ENCODE data around the gene CTU2.

CTU2 gene

GRCh38 chr16:88730632-88731607, 24.6 kb downstream of the CTU2 start:
- no peaks in the 10 kb centered on the region for H3K9me3 ChIP-seq (ENCODE audit: control insufficient read depth, low read depth, low read length)
- H3K27me3 ChIP-seq (ENCODE audit: control insufficient read depth, insufficient read depth, low read length) = no peaks in the 10 kb centered on the region
- no peak overlapping the region for H3K9ac ChIP-seq (ENCODE audit: low read length)
- H3K4me3 ChIP-seq (ENCODE audit: low read length) = no peak overlapping the region
- H3K27ac ChIP-seq (ENCODE audit: low read length) = no peak overlapping the region
- H3K36me3 ChIP-seq (ENCODE audit: control insufficient read depth, low read depth, low read length) = peaks cover 6% of the 10 kb centered on the region
- no peaks in the 10 kb centered on the region for H3K4me1 ChIP-seq (ENCODE audit: control insufficient read depth, low read depth, low read length)

- H3K4me3 ChIP-seq (ENCODE audit: low read length) = no peak overlapping the region
- H3K9ac ChIP-seq (ENCODE audit: low read length) = no peak overlapping the region
- H3K9me3 ChIP-seq (ENCODE audit: control insufficient read depth, low read depth, low read length) = no peaks in the 10 kb centered on the region
- no peaks in the 10 kb centered on the region for H3K27me3 ChIP-seq (ENCODE audit: control insufficient read depth, insufficient read depth, low read length)
- no peaks in the 10 kb centered on the region for H3K4me1 ChIP-seq (ENCODE audit: control insufficient read depth, low read depth, low read length)
- H3K27ac ChIP-seq (ENCODE audit: low read length) = no peak overlapping the region
- peaks cover 6% of the 10 kb centered on the region for H3K36me3 ChIP-seq (ENCODE audit: control insufficient read depth, low read depth, low read length)
Observed at GRCh38 chr16:88731699-88732098, 25.4 kb downstream of the CTU2 start.

- Histone ChIP-seq H3K4me3 (ENCODE audit: low read length) (no peak overlapping the region), H3K27ac (ENCODE audit: low read length) (no peak overlapping the region), H3K36me3 (ENCODE audit: control insufficient read depth, low read depth, low read length) (peaks cover 6% of the 10 kb centered on the region), H3K4me1 (ENCODE audit: control insufficient read depth, low read depth, low read length) (no peaks in the 10 kb centered on the region), H3K9ac (ENCODE audit: low read length) (no peak overlapping the region), H3K27me3 (ENCODE audit: control insufficient read depth, insufficient read depth, low read length) (no peaks in the 10 kb centered on the region), H3K9me3 (ENCODE audit: control insufficient read depth, low read depth, low read length) (no peaks in the 10 kb centered on the region)
Observed at GRCh38 chr16:88732172-88732960, 26.1 kb downstream of the CTU2 start.

- H3K4me3 ChIP-seq (ENCODE audit: low read length) = no peak overlapping the region
- no peaks in the 10 kb centered on the region for H3K27me3 ChIP-seq (ENCODE audit: control insufficient read depth, insufficient read depth, low read length)
- no peaks in the 10 kb centered on the region for H3K4me1 ChIP-seq (ENCODE audit: control insufficient read depth, low read depth, low read length)
- H3K27ac ChIP-seq (ENCODE audit: low read length) = no peak overlapping the region
- H3K36me3 ChIP-seq (ENCODE audit: control insufficient read depth, low read depth, low read length) = peaks cover 6% of the 10 kb centered on the region
- H3K9ac ChIP-seq (ENCODE audit: low read length) = no peak overlapping the region
- H3K9me3 ChIP-seq (ENCODE audit: control insufficient read depth, low read depth, low read length) = no peaks in the 10 kb centered on the region
Observed at GRCh38 chr16:88732961-88733294, 26.6 kb downstream of the CTU2 start.

- Histone ChIP-seq H3K27me3 (ENCODE audit: control insufficient read depth, insufficient read depth, low read length) (no peaks in the 10 kb centered on the region), H3K4me1 (ENCODE audit: control insufficient read depth, low read depth, low read length) (no peaks in the 10 kb centered on the region), H3K27ac (ENCODE audit: low read length) (no peak overlapping the region), H3K9ac (ENCODE audit: low read length) (no peak overlapping the region), H3K36me3 (ENCODE audit: control insufficient read depth, low read depth, low read length) (peaks cover 6% of the 10 kb centered on the region), H3K9me3 (ENCODE audit: control insufficient read depth, low read depth, low read length) (no peaks in the 10 kb centered on the region), H3K4me3 (ENCODE audit: low read length) (no peak overlapping the region)
Observed at GRCh38 chr16:88733630-88734360, 27.5 kb downstream of the CTU2 start.

DNA sequence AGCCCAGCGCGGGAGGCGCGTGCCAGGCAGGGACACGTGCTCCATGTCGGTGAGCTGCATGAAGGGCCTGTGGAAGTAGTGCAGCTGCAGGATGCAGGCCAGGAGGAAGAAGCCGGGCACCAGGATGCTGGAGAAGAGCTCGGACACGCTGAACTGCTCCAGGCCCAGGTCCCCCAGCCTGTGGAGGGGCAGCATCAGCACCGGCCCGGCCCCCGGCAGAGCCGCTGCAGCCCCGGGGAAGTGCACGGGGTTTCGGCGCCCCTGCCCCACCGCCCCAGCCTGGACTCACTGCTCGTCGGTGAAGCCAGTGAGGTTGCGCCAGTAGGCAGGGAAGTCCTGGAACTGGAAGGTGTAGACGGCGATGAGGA, 28.0 kb downstream of the CTU2 start:
- Histone ChIP-seq H3K27ac (ENCODE audit: low read length) (no peak overlapping the region), H3K9me3 (ENCODE audit: control insufficient read depth, low read depth, low read length) (no peaks in the 10 kb centered on the region), H3K27me3 (ENCODE audit: control insufficient read depth, insufficient read depth, low read length) (no peaks in the 10 kb centered on the region), H3K36me3 (ENCODE audit: control insufficient read depth, low read depth, low read length) (peaks cover 6% of the 10 kb centered on the region), H3K4me3 (ENCODE audit: low read length) (no peak overlapping the region), H3K4me1 (ENCODE audit: control insufficient read depth, low read depth, low read length) (no peaks in the 10 kb centered on the region), H3K9ac (ENCODE audit: low read length) (no peak overlapping the region)

DNA sequence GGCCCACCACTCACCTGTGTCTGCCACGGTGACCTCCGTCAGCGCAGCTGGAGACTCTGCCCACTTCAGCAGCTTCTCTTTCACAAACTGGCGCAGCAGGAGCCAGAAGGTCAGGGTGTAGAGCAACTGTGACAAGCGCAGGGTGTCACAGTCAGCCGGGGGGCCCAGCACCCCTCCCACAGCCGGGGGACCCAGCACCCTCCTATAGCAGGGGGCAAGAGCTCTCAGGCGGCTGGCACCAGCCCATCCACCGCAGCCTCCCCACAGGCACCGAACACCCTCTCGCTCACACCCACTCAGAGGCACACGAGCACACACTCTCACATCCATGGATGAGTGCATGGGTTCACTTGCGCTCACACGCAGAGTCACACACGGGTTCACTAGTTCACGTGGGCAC, 28.8 kb downstream of the CTU2 start:
- Histone ChIP-seq H3K9me3 (ENCODE audit: control insufficient read depth, low read depth, low read length) (no peaks in the 10 kb centered on the region), H3K9ac (ENCODE audit: low read length) (no peak overlapping the region), H3K4me3 (ENCODE audit: low read length) (no peak overlapping the region), H3K27ac (ENCODE audit: low read length) (no peak overlapping the region), H3K27me3 (ENCODE audit: control insufficient read depth, insufficient read depth, low read length) (no peaks in the 10 kb centered on the region), H3K4me1 (ENCODE audit: control insufficient read depth, low read depth, low read length) (no peaks in the 10 kb centered on the region), H3K36me3 (ENCODE audit: control insufficient read depth, low read depth, low read length) (peaks cover 6% of the 10 kb centered on the region)

GRCh38 chr16:88735616-88736015, 29.3 kb downstream of the CTU2 start:
- Histone ChIP-seq H3K4me3 (ENCODE audit: low read length) (no peak overlapping the region), H3K4me1 (ENCODE audit: control insufficient read depth, low read depth, low read length) (no peaks in the 10 kb centered on the region), H3K9ac (ENCODE audit: low read length) (no peak overlapping the region), H3K36me3 (ENCODE audit: control insufficient read depth, low read depth, low read length) (peaks cover 6% of the 10 kb centered on the region), H3K9me3 (ENCODE audit: control insufficient read depth, low read depth, low read length) (no peaks in the 10 kb centered on the region), H3K27me3 (ENCODE audit: control insufficient read depth, insufficient read depth, low read length) (no peaks in the 10 kb centered on the region), H3K27ac (ENCODE audit: low read length) (no peak overlapping the region)

- no peaks in the 10 kb centered on the region for H3K27me3 ChIP-seq (ENCODE audit: control insufficient read depth, insufficient read depth, low read length)
- H3K9ac ChIP-seq (ENCODE audit: low read length) = no peak overlapping the region
- no peak overlapping the region for H3K27ac ChIP-seq (ENCODE audit: low read length)
- no peak overlapping the region for H3K4me3 ChIP-seq (ENCODE audit: low read length)
- H3K4me1 ChIP-seq (ENCODE audit: control insufficient read depth, low read depth, low read length) = no peaks in the 10 kb centered on the region
- H3K9me3 ChIP-seq (ENCODE audit: control insufficient read depth, low read depth, low read length) = no peaks in the 10 kb centered on the region
- H3K36me3 ChIP-seq (ENCODE audit: control insufficient read depth, low read depth, low read length) = peaks cover 6% of the 10 kb centered on the region
Observed at GRCh38 chr16:88736088-88736487, 29.8 kb downstream of the CTU2 start.

DNA sequence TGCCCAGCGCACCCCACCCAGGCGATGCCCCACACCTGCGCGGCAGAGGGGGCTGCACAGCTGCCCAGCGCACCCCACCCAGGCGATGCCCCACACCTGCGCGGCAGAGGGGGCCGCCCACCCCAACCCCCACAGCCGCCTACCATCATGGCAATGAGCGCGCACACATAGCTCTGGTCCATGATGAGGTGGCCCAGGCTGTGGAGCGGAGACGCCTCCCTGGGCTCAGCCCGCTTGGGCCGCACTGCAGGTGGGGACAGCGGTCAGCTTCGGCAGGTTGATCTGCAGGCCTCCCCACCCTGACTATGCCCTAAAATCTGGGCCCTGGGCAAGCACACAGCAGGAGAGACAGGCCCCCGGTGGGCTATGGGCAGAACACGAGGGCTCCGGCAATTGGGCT, 30.2 kb downstream of the CTU2 start:
- no peaks in the 10 kb centered on the region for H3K9me3 ChIP-seq (ENCODE audit: control insufficient read depth, low read depth, low read length)
- no peaks in the 10 kb centered on the region for H3K27me3 ChIP-seq (ENCODE audit: control insufficient read depth, insufficient read depth, low read length)
- no peak overlapping the region for H3K27ac ChIP-seq (ENCODE audit: low read length)
- H3K4me1 ChIP-seq (ENCODE audit: control insufficient read depth, low read depth, low read length) = no peaks in the 10 kb centered on the region
- H3K9ac ChIP-seq (ENCODE audit: low read length) = no peak overlapping the region
- H3K36me3 ChIP-seq (ENCODE audit: control insufficient read depth, low read depth, low read length) = peaks cover 6% of the 10 kb centered on the region
- H3K4me3 ChIP-seq (ENCODE audit: low read length) = no peak overlapping the region

DNA sequence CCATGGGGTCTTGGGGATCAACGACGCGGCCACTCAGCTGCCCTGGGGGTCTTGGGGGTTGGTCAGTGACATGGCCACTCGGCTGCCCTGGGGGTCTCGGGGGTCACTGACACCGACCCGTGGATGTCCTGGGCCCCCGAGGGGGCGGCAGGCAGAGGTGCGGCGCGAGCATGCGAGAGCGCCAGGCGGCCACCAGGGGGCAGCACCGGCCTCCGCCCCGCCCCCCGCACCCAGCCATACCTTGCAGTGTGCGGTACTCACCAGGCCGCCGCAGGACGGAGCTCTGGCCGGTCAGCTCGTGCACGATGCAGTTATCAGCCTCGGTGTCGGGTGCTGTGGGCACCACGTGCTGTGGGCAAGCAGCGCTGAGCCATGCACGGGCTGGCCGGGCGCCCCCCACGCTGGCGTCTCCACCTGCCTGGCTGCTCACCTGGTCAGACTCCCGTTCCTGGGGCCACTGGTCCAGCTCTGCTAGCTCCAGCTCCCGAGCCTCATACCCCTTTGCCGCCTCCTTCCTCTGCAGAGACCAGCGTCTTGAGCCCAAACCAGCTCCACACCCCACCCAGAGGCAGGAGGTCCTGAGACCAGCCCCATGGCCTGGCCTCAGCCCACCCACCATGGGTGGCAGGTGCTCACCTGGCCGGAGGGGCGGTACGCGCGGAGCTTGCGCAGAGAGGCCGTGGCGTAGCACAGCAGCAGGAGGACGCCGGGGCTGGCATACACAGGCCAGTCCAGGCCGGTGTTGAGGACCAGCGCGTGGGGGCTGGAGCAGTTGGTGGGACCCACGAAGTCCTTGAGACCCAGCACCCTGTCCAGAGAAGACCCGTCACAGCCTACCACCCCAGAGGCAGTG, 31.2 kb downstream of the CTU2 start:
- Histone ChIP-seq H3K4me1 (ENCODE audit: control insufficient read depth, low read depth, low read length) (no peaks in the 10 kb centered on the region), H3K36me3 (ENCODE audit: control insufficient read depth, low read depth, low read length) (peaks cover 6% of the 10 kb centered on the region), H3K4me3 (ENCODE audit: low read length) (no peak overlapping the region), H3K27me3 (ENCODE audit: control insufficient read depth, insufficient read depth, low read length) (no peaks in the 10 kb centered on the region), H3K9me3 (ENCODE audit: control insufficient read depth, low read depth, low read length) (no peaks in the 10 kb centered on the region), H3K27ac (ENCODE audit: low read length) (no peak overlapping the region), H3K9ac (ENCODE audit: low read length) (no peak overlapping the region)

Measured in iPS-18a (cell line).